ENCODE measurements around the gene SMAD3.

Gene SMAD3

DNA sequence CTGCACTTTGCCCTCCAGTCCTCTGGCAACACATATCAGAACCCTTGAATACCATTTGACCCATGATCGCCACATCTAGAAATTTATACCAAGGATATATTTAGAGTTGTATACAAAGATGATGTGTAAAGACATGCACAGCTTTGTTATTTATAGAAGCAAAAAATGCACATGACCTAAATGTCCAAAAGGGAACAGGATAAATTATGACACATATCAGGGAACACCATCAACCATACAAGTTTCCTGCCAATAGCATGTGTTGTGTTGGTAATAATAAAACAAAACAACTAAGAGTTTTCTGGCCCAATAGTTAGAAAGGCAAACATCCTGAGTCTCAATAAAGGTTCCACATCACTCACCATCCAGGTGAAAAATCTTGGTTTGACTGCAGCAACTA lies 137.6 kb downstream of the SMAD3 start:
- no peak for FAIRE-seq

DNA sequence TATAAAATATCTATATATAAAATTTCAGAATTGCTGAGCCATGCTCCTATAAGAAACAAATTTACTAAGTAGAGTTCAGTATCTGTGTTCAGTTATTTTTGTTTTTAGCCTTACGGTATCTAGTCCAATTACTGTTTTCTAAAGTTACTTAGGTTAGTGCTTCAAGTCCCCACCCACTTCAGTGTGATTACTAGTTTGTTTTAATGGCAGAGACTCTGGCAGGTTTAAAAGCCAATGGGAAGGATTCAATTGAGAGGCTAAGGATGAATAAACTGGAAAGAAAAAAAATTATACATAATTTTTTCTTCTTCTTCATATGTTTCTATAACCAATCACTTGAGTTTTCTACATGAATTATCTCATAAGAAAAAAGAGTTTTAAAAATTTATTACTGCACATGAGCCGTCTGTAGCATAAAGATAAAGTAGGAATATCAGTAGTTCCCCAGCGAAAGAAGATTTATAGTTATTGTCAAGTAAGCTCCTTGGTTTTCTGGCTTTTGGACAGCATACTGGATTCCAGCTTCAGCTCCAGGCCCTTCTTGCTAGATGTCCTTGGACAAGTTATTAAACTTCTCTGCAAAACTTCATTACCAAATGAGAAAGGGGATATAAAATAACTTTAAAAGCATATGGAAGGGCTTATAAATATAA lies 142.3 kb downstream of the SMAD3 start:
- no peak for FAIRE-seq

DNA sequence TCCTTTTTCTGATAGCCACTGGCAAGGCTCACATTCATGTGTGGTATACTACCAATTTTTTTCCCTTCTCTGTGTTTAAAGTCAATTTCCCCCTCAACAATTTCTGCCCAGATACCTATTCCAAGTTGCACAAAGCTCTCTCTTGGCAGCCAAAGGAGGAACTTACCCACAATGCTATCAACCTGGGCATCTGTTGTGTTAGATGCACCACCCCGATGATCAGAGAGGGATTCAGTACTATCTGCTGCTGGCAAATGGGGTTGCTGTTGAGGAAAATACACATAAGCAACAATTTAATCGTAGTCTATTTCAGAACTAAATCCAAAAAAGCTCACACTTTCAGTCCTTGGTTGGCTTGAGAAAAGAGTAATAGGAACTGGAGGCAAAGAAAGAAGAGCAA lies 143.0 kb downstream of the SMAD3 start:
- FAIRE-seq = no peak

DNA sequence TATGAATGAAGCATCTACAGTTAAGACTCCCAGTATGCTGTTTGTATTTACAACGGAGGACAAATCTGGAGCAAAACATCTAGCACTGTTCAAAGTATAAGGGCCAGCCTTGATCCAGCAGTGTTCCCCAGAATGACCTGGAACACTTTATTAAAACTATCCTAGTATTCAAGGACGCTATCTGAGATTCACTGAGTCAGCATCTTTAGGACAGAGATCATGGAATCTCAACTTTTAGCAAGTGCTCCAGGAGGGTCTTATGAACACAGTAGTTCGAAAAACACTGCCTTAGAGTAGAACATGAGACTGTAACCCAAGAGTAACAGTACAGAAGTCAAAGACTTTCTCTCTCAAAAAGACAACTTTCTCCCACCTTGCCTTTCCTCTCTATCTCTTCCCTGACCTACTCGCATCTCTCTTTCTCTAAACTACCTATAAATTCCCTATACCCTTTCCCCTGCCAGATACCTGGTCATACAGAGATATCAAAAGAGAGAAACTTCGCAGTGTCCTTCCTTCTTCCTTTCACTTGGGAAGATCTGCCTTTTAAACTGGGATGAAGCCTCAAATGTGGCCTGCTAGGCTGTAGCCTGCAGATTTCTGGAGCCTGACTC lies 145.3 kb downstream of the SMAD3 start:
- FAIRE-seq = no peak

DNA sequence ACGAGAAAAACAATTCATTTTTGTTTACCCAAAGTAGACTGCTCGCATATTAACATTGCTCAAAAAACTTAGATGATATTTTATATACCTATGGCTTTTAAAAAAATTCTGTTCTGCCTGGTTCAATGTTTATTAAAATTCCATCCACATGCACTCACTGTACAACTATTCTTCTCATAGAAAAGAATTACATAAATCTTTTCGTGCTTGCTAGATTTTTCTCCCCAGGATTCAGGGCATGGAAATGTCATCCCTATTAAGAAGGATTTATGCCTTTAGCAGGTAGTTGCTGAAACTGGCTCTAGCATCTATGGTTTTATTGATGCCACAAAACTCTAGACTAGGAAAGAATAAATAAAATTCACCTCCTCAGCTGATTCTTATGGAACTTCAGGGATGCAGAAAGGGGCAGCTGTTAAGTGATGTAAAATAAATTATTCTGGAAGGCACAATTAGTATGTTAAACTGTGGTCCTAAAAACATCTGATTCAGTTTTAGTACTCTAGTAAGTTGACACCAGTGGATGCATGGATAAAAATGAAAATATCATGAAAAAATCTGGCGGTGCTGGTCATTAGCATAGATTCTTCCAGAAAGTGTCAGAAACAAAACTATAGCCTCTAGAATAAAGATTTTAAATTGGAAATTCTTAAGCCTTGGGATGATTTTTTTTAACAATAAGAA lies 147.4 kb downstream of the SMAD3 start:
- FAIRE-seq = no peak

DNA sequence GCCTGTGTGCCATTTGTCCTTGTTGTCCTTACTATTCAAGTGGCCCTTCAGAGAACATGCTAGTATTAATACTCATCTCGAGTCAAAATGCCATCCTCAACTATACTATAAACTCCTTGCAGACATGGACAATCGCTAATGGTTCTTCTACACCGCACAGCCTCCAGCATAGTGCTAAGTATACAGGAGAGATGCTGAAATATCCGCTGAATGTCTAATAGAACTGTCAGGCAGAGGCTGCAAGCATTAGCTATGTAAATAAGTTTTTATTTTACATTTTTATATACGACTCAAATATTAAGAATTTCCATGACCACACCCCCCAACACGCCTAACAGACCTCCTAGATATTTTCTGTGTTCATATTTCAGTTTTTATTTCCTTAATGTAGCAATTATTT lies 149.7 kb downstream of the SMAD3 start:
- FAIRE-seq = no peak

DNA sequence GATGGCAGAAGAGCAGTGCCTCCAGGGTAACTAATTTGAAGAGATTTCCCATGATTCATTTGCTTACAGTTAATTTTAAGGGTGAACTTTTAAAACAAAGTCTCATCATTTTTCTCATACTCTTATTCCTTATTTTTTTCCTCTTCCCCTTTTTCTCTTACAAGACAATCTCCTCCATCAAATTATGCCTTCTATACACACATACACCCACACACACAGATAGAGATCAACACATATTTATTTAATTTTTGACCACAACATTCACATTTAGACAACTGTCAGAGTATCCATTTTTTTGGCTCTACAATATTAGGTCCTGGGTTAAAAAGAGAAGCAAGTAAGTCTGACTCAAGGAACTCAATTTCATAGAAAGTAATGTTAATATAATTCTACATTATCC lies 151.5 kb downstream of the SMAD3 start:
- FAIRE-seq = no peak

DNA sequence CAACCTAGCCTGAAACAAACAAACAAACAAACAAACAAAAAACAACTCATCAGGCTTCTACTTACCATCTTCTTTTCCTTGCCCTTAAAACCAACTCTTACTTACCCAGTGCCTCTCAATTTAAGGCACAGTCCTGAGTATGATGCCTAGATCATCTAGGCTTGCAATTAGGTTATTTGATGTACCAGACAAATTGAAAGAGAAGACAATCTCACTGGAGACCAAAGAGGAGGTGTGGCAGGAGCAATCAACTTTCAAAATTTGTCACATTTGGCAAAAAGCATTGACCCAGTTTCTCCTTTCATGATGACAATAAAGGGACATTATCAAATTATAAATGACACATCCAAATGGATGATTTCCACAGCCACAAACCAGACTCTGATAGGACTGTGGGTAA lies 153.0 kb downstream of the SMAD3 start:
- no peak for FAIRE-seq

DNA sequence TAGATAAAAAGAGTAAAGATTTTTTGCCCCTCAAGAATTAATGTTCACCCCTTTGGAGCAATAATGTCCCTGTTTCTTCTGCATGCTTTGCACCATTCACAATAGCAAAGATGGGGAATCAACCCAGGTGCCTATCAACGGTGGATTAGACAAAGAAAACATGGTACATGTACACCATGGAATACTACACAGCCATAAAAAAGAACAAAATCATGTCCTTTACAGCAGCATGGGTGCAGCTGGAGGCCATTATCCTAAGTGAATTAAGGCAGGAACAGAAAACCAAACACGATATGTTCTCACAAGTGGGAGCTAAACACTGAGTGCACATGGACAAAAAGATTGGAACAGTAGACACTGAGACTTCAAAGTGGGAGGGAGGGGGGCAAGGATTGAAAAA lies 153.9 kb downstream of the SMAD3 start:
- no peak for FAIRE-seq

DNA sequence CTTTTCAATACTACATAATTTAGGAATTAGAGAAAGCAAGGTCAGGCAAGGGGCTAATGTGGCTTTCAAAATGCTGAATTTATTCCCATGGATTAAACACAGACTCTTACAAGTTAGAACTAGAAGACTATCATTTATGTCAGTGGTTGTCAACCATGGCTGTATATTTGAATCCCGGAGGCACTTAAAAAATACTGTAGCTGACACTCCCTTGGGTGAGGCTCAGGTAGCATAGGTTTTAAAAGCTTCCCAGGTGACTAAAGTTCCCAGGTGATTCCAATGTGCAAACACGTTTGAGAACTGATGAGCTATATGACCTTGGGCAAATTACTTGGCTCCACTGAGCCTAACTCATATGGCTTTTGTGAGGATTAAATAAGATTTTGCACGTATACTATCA lies 159.5 kb downstream of the SMAD3 start:
- peak; percentile 41 for FAIRE-seq

DNA sequence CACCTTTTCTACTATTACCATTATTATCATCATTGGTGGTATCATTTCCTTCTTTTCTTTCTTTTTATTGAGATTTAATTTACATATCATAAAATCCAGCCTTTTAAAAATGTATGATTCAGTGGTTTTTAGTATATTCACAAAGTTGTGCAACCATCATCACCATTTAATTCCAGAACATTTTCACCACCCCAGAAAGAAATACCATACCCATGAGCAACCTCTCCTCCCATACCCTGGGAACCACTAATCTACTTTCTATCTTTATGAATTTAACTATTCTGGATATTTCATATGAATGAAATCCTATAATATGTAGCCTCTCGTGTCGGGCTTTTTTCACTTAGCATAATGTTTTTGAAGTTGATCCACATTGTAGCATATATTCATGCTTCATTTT lies 159.9 kb downstream of the SMAD3 start:
- peak; percentile 43 for FAIRE-seq

DNA sequence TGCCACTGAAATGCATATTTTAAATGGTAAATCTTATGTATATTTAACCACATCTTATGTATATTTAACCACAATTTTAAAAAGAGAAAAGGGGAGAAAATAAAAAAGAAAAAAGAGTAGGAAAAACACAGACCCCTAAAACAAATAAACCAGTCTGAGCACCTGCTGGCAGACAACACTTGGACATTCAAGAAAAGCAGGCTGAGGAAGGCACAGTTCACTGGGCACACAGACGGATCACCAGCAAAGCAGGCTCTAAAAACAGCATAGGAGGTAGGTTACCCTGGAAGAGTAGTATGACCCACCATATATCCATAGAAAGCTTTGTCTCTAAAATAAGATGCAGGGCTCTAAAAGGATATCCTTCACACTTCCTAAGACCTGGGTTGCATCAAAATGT lies 162.0 kb downstream of the SMAD3 start:
- FAIRE-seq = no peak

DNA sequence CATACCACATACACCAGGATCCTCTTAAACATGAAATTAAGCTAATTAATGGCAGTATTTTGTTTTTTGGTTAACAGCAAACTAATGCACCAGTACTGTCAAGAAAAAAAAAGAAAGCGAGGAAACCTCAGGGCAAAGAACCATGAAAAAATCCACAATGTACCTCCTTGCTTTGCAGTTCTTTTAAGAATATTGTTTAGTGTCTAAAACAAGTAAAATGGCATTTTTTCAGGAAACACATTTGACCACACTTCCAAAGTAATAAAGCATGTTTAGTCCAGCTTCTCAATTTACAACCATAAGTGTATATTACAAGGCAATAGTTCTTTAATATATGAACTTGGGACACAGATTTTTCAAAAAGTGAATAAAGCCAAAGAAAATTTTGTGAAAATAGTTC lies 162.4 kb downstream of the SMAD3 start:
- FAIRE-seq = no peak

DNA sequence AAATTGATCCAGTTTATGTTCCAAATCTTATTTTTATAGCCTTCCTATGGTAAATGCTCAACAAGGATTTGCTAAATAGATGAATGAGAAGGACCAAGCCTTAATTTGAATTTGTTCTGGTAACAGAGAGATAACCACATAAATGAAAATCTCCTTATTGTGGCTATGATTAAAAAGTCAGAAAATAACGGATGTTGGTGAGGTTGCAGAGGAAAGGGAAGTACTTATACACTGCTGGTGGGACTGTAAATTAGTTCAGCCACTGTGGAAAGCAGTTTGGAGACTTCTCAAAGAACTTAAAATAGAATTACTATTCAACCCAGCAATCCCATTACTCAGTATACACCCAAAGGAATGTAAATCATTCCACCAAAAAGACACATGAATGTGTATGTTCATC lies 162.9 kb downstream of the SMAD3 start:
- FAIRE-seq = no peak

DNA sequence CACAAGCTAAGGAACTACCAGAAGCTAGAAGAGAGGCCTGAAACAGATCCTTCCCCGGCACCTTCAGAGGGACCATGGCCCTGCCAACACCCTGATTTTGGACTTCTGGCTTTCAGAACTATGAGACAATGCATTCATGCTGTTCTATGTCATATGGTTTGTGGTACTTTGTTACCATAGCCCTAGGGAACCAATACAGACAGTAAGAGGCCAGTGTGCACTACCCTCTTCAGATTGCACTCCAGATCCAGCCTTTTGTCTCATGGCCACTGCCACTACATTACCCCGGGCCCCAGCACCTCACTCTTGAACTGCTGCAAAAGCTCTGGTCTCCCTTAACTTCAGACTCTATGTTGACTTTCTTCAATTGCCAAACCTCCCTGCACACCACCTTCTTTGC lies 165.1 kb downstream of the SMAD3 start:
- FAIRE-seq = no peak

DNA sequence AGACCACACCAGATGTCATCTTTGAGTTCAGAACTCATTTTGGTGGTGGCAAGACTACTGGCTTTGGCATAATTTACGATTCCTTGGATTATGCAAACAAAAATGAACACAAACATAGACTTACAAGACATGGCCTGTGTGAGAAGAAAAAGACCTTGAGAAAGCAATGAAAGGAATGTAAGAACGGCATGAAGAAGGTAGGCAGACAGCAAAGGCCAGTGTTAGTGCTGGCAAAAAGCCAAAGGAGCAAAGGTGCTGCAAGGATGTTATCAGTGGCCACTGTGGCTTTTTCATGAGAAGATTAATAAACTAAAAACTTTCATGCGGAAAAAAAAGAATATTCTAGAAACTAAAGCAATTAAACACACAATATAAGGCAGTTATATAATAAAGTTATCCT lies 167.2 kb downstream of the SMAD3 start:
- FAIRE-seq = no peak

DNA sequence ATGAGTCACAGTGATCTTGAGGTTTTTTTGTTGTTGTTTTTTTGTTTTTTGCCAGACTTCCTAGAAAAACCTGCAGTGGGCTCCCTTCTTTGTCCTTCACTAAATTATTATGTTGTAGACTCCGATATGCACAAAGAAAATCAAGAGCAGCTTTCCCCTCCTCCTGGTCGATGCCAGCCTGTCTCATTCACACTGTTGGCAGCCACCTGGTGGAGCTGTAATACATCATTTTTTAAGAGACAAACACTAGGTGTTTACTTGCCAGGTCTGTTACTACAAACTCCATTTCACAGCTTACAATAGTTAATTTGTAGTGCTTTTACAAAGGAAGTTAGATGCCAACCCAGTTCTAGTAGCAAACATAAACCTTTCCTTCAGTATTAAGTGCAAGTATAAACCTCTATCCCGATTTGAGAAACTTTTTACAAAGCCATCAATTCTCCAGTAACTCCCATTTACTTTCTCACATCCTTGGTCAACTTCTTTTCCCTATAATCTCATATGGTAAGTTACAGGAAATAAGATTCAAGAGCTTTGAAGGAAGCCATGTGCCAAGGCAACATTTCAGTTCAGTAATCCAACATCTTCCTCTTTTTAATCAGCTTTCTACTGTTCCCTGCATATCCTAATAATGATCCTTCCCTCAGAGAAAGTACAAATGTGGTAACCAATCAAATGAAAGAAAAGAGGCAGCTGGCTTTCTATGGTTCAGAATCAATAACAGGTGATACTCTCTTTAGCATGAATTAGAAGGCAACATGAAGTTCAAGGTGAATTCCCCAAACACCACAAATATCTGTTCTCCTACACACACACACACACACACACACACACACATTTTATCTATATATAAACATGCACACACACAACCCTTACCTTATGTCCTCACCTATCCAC lies 175.1 kb downstream of the SMAD3 start:
- FAIRE-seq = no peak

DNA sequence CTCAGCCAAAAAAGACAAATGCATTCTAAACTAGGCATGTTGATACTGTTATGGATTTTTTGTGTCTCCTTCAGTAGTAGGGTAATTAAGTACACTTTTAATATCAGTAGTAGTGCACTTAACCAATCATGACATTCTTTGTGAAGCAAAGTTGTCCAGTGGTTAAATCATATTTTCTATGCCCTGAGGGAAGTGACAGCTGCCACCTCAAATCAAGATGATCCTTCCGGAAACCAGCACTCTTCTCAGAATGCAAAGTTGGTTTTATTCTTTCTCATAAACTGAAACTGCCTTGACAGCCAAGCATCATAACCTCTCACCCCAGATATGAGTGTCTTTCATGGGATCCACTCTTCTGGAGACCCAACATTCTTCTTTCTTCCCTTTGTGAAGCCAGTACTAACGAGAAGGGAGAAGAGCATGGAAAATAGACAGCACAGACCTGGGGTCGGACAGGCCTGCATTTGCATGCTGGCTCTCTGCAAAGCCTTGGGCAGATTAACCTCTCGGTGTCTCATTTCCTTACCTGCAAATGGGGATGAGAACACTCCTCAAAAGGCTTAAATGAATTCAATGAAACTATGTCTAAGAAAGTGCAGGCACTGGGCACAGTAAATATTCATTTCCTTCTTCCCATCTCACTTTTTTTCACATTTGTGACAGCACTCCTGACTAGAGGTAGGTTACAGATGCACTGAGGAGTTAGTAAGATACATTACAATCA lies 175.9 kb downstream of the SMAD3 start:
- no peak for FAIRE-seq

DNA sequence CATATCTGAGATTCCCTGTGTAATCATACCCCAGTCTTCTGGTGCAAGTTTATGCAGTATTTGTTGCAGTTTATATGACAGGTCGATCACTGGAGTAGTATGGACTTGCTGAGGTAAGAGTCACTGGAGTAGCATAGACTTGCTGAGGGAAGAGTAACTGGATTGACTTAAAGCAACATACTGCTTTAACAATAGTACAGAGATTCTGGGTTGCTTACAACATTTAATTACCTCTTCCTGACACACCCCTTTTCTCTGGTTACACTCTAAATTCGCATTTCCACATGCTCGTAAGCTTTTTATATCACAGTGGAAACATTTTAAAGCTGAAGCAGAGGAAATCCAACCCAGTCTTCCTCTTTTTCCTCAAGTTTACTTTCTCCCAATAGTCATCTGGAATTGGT lies 177.3 kb downstream of the SMAD3 start:
- FAIRE-seq = no peak
